Thoracic aorta (tissue), 2 donors: Measurements from ENCODE around the gene PCDHA5. TPM values are rescaled to one million over a fixed set of nuclear protein-coding genes. Genes with fewer than 3 reads are reported as not detected.
"Not testable (repeated sequence)": the region's sequence is repeated elsewhere in the genome, so short reads cannot be mapped to it uniquely, and the experiment has no call there.

Experiments
- ATAC-seq: fragments of 150-250 bp; one replicate; pipeline ENCODE4 v1.8.0; 2017; ENCODE audit warnings: low read depth; ENCODE audit not compliant: insufficient number of reproducible peaks, low FRiP score
- DNase-seq: peaks from one replicate; pipeline ENCODE4 v3.0.0-alpha.2; 2020; ENCODE audit warnings: low spot score
- H3K27ac ChIP-seq, 2 donors: fragments of 200-600 bp; sonication (generic); 1 replicate in 1 of 2; 2 replicates in 1 of 2; pipeline ENCODE4 v1.5.1; 2016; ENCODE audit warnings: mild to moderate bottlenecking in 2 of 2, moderate library complexity in 2 of 2
- H3K27me3 ChIP-seq: fragments of 200-600 bp; sonication (generic); replicated peaks from 2 replicates; pipeline ENCODE4 v1.6.0; 2016; ENCODE audit warnings: mild to moderate bottlenecking; ENCODE audit not compliant: insufficient read depth
- H3K36me3 ChIP-seq: fragments of 200-600 bp; sonication (generic); one replicate; pipeline ENCODE4 v1.5.1; 2016
- H3K4me1 ChIP-seq, 2 donors: fragments of 200-600 bp; sonication (generic); 1 replicate in 1 of 2; 2 replicates in 1 of 2; pipeline versions ENCODE4 v1.5.1 to v1.6.0; 2016; ENCODE audit warnings: low read depth in 2 of 2, mild to moderate bottlenecking in 1 of 2; ENCODE audit not compliant: control insufficient read depth in 1 of 2
- H3K4me3 ChIP-seq: fragments of 200-600 bp; sonication (generic); 2 replicates; pipeline ENCODE4 v1.5.1; 2016; ENCODE audit warnings: mild to moderate bottlenecking
- H3K9me3 ChIP-seq: fragments of 200-600 bp; sonication (generic); 2 replicates; pipeline ENCODE4 v1.5.1; 2016
- total RNA-seq, 2 donors: library from RNA; depleted of rRNA; stranded (reverse); fragments of >200 nt; gene quantifications; one replicate each; pipeline versions ENCODE4 v1.1.0 to v1.2.3, GENCODE V29; 2016
- TF ChIP-seq, protein P1 (sequence below): fragments of 200-600 bp; sonication (generic); IDR thresholded peaks from one replicate; pipeline ENCODE4 v1.5.1; 2019; ENCODE audit warnings: antibody characterized with exemption

Gene PCDHA5
- total RNA-seq, 2 donors from 2014 or later = 0.14 to 0.85 TPM

GRCh38 chr5:140800816-140801493 is 20.5 kb upstream of the PCDHA5 start, which contains the start of gene PCDHA3:
Gene PCDHA3 (plus strand): TSS chr5:140801057.
- no peak for ATAC-seq
- peaks cover 6% of the 10 kb centered on the region for H3K9me3 ChIP-seq
- H3K27ac ChIP-seq = no peak within 1 kb of the TSS
- no peak for DNase-seq
- no peaks in the 10 kb centered on the region for H3K36me3 ChIP-seq
- no peaks in the 10 kb centered on the region for H3K27me3 ChIP-seq
- H3K4me1 ChIP-seq = no peaks in the 10 kb centered on the region
- H3K4me3 ChIP-seq = peak within 1 kb of the TSS; percentile 60
- TF ChIP-seq, protein P1, sequence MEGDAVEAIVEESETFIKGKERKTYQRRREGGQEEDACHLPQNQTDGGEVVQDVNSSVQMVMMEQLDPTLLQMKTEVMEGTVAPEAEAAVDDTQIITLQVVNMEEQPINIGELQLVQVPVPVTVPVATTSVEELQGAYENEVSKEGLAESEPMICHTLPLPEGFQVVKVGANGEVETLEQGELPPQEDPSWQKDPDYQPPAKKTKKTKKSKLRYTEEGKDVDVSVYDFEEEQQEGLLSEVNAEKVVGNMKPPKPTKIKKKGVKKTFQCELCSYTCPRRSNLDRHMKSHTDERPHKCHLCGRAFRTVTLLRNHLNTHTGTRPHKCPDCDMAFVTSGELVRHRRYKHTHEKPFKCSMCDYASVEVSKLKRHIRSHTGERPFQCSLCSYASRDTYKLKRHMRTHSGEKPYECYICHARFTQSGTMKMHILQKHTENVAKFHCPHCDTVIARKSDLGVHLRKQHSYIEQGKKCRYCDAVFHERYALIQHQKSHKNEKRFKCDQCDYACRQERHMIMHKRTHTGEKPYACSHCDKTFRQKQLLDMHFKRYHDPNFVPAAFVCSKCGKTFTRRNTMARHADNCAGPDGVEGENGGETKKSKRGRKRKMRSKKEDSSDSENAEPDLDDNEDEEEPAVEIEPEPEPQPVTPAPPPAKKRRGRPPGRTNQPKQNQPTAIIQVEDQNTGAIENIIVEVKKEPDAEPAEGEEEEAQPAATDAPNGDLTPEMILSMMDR = no peak

DNA sequence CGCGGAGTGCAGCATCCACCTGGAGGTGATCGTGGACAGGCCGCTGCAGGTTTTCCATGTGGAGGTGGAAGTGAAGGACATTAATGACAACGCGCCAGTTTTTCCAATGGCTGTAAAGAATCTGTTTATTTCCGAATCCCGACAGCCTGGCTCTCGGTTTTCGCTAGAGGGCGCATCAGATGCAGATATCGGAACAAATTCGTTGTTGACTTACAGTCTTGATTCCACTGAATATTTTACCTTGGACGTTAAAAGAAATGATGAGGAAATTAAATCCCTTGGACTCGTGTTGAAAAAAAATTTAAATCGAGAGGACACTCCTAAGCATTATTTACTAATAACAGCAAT is 19.9 kb upstream of the PCDHA5 start:
- no peaks in the 10 kb centered on the region for H3K4me1 ChIP-seq
- DNase-seq = no peak
- H3K36me3 ChIP-seq = no peaks in the 10 kb centered on the region
- no peak overlapping the region for H3K27ac ChIP-seq
- peaks cover 4% of the 10 kb centered on the region for H3K9me3 ChIP-seq
- TF ChIP-seq, protein P1 = no peak
- H3K4me3 ChIP-seq = peak overlapping the region; percentile 60
- H3K27me3 ChIP-seq = no peaks in the 10 kb centered on the region
- ATAC-seq = no peak

GRCh38 chr5:140802381-140802780 is 19.0 kb upstream of the PCDHA5 start:
- H3K4me3 ChIP-seq, DNase-seq: not testable (repeated sequence)

GRCh38 chr5:140802781-140803271 is 18.6 kb upstream of the PCDHA5 start:
- H3K4me1 ChIP-seq = no peaks in the 10 kb centered on the region
- no peak overlapping the region for H3K4me3 ChIP-seq
- no peaks in the 10 kb centered on the region for H3K27me3 ChIP-seq
- peaks cover 4% of the 10 kb centered on the region for H3K9me3 ChIP-seq
- no peak overlapping the region for H3K27ac ChIP-seq
- no peaks in the 10 kb centered on the region for H3K36me3 ChIP-seq
- ATAC-seq (no peak), DNase-seq (no peak)
- TF ChIP-seq, protein P1 = no peak

More at GRCh38 chr5:140802381-140802780, 19.0 kb upstream of the PCDHA5 start:
- ATAC-seq, H3K4me1 ChIP-seq, H3K36me3 ChIP-seq, H3K27me3 ChIP-seq, H3K27ac ChIP-seq, H3K9me3 ChIP-seq: not testable (repeated sequence)

GRCh38 chr5:140806834-140807775 is 14.3 kb upstream of the PCDHA5 start, which contains the start of gene PCDHA4:
Gene PCDHA4 (plus strand): TSS chr5:140807068.
- Histone ChIP-seq H3K27me3 (no peaks in the 10 kb centered on the region), H3K4me3 (peak within 1 kb of the TSS; percentile 63), H3K4me1 (no peaks in the 10 kb centered on the region), H3K27ac (no peak within 1 kb of the TSS), H3K36me3 (no peaks in the 10 kb centered on the region), H3K9me3 (peaks cover 4% of the 10 kb centered on the region)
- TF ChIP-seq, protein P1 = peak; percentile 14
- no peak for DNase-seq
- ATAC-seq = no peak

GRCh38 chr5:140808241-140808888 is 13.0 kb upstream of the PCDHA5 start:
- not testable (repeated sequence) for DNase-seq, ATAC-seq, H3K36me3 ChIP-seq, H3K27ac ChIP-seq, H3K27me3 ChIP-seq, H3K9me3 ChIP-seq, H3K4me3 ChIP-seq, H3K4me1 ChIP-seq
